ENCODE results near the gene UMPS. TPM values are rescaled to one million over a fixed set of nuclear protein-coding genes. Genes with fewer than 3 reads are reported as not detected.

Gene UMPS
- 102 TPM for polyA plus RNA-seq (2012; ENCODE audit: insufficient read depth, insufficient read length)

- peak within 1 kb of the TSS; percentile 83 for H3K4me3 ChIP-seq (ENCODE audit: low read length)
- peak; percentile 71 for DNase-seq (ENCODE audit: low read depth, low spot score)
Observed at GRCh38 chr3:124730129-124730940, at the start of gene UMPS. TSS of gene UMPS (plus strand) at chr3:124730452. CDS start at chr3:124730472, 20 bp downstream.

- no peak for DNase-seq (ENCODE audit: low read depth, low spot score)
- no peak overlapping the region for H3K4me3 ChIP-seq (ENCODE audit: low read length)
Observed at GRCh38 chr3:124680521-124680920, 49.7 kb upstream of the UMPS start.

GRCh38 chr3:124682263-124682662 lies 48.0 kb upstream of the UMPS start:
- no peak for DNase-seq (ENCODE audit: low read depth, low spot score)

GRCh38 chr3:124684459-124684858 lies 45.8 kb upstream of the UMPS start:
- DNase-seq (ENCODE audit: low read depth, low spot score) = no peak

More at GRCh38 chr3:124682263-124682662, 48.0 kb upstream of the UMPS start:
- H3K4me3 ChIP-seq (ENCODE audit: low read length) = no peak overlapping the region

GRCh38 chr3:124685067-124685466 lies 45.2 kb upstream of the UMPS start:
- DNase-seq (ENCODE audit: low read depth, low spot score) = no peak
- no peak overlapping the region for H3K4me3 ChIP-seq (ENCODE audit: low read length)

More at GRCh38 chr3:124684459-124684858, 45.8 kb upstream of the UMPS start:
- no peak overlapping the region for H3K4me3 ChIP-seq (ENCODE audit: low read length)

GRCh38 chr3:124685481-124685880 lies 44.8 kb upstream of the UMPS start:
- DNase-seq (ENCODE audit: low read depth, low spot score) = no peak
- H3K4me3 ChIP-seq (ENCODE audit: low read length) = no peak overlapping the region

GRCh38 chr3:124686028-124686670 lies 44.1 kb upstream of the UMPS start:
- no peak for DNase-seq (ENCODE audit: low read depth, low spot score)
- H3K4me3 ChIP-seq (ENCODE audit: low read length) = no peak overlapping the region

GRCh38 chr3:124688581-124689454 lies 41.4 kb upstream of the UMPS start:
- no peak overlapping the region for H3K4me3 ChIP-seq (ENCODE audit: low read length)
- DNase-seq (ENCODE audit: low read depth, low spot score) = peak; percentile 54

GRCh38 chr3:124691599-124691998 lies 38.7 kb upstream of the UMPS start:
- no peak overlapping the region for H3K4me3 ChIP-seq (ENCODE audit: low read length)
- DNase-seq (ENCODE audit: low read depth, low spot score) = no peak

- no peak overlapping the region for H3K4me3 ChIP-seq (ENCODE audit: low read length)
- no peak for DNase-seq (ENCODE audit: low read depth, low spot score)
Observed at GRCh38 chr3:124694486-124694885, 35.8 kb upstream of the UMPS start.

GRCh38 chr3:124695369-124695768 lies 34.9 kb upstream of the UMPS start:
- no peak for DNase-seq (ENCODE audit: low read depth, low spot score)
- H3K4me3 ChIP-seq (ENCODE audit: low read length) = no peak overlapping the region

- H3K4me3 ChIP-seq (ENCODE audit: low read length) = no peak overlapping the region
- no peak for DNase-seq (ENCODE audit: low read depth, low spot score)
Observed at GRCh38 chr3:124696006-124696405, 34.2 kb upstream of the UMPS start.

GRCh38 chr3:124697302-124697701 lies 33.0 kb upstream of the UMPS start:
- no peak for DNase-seq (ENCODE audit: low read depth, low spot score)
- H3K4me3 ChIP-seq (ENCODE audit: low read length) = no peak overlapping the region

- no peak overlapping the region for H3K4me3 ChIP-seq (ENCODE audit: low read length)
- no peak for DNase-seq (ENCODE audit: low read depth, low spot score)
Observed at GRCh38 chr3:124698030-124698770, 32.1 kb upstream of the UMPS start.

- H3K4me3 ChIP-seq (ENCODE audit: low read length) = no peak overlapping the region
- DNase-seq (ENCODE audit: low read depth, low spot score) = no peak
Observed at GRCh38 chr3:124699051-124699450, 31.2 kb upstream of the UMPS start.

GRCh38 chr3:124699686-124700396 lies 30.4 kb upstream of the UMPS start:
- DNase-seq (ENCODE audit: low read depth, low spot score) = no peak
- H3K4me3 ChIP-seq (ENCODE audit: low read length) = no peak overlapping the region

GRCh38 chr3:124700880-124701684 lies 29.2 kb upstream of the UMPS start:
- H3K4me3 ChIP-seq (ENCODE audit: low read length) = no peak overlapping the region
- DNase-seq (ENCODE audit: low read depth, low spot score) = no peak

GRCh38 chr3:124701687-124702086 lies 28.6 kb upstream of the UMPS start:
- no peak overlapping the region for H3K4me3 ChIP-seq (ENCODE audit: low read length)
- no peak for DNase-seq (ENCODE audit: low read depth, low spot score)
